ENCODE data around the gene BCAS3.
A peak's percentile ranks its signal among the peaks of the same experiment; 100 is the strongest.
"Not testable (repeated sequence)": the region's sequence is repeated elsewhere in the genome, so short reads cannot be mapped to it uniquely, and the experiment has no call there.

BCAS3 gene

DNA sequence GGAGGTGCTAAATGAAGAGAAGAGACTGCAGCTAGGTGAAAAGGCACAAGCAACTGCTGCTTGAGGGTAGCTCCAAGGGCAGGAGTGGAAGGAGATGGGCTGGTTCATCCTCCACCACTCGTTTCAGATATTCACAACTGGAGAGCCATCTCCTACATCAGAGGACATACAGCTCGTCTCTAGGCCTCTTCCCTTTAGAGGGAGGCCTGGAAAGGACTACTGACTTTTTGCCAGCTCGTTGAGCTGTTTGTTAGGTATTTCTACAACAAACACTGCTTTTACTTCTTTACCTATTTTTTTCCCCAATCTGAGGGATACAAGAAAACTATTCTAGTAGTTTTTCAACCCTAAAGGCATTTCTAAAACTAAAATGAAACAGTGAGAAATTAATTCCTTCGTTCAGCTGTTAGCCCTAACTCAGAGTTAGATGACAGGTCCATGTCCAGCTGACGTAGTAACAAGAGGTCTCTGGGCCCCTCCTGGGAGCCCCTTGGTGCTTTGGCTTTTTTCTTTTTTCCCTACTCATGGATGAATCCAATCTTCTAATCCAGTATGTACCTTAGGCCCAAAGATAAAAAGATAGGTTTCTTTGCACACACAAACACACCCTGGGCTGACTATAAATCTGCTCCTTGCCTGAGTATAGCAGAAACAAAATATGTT is 674.2 kb downstream of the BCAS3 start:
- in situ Hi-C loops (cut with HindIII; ENCODE audit: low pct_ligation_motif_present, low sequenced_read_pairs): no loop called here
- Histone ChIP-seq H3K4me3 (ENCODE audit: low read depth, low read length) (no peak overlapping the region), H3K36me3 (replicated peaks) (no peaks in the 10 kb centered on the region), H3K27me3 (replicated peaks) (no peaks in the 10 kb centered on the region), H3K27ac (no peak overlapping the region)
- no peak for DNase-seq
- TF ChIP-seq, protein P1, sequence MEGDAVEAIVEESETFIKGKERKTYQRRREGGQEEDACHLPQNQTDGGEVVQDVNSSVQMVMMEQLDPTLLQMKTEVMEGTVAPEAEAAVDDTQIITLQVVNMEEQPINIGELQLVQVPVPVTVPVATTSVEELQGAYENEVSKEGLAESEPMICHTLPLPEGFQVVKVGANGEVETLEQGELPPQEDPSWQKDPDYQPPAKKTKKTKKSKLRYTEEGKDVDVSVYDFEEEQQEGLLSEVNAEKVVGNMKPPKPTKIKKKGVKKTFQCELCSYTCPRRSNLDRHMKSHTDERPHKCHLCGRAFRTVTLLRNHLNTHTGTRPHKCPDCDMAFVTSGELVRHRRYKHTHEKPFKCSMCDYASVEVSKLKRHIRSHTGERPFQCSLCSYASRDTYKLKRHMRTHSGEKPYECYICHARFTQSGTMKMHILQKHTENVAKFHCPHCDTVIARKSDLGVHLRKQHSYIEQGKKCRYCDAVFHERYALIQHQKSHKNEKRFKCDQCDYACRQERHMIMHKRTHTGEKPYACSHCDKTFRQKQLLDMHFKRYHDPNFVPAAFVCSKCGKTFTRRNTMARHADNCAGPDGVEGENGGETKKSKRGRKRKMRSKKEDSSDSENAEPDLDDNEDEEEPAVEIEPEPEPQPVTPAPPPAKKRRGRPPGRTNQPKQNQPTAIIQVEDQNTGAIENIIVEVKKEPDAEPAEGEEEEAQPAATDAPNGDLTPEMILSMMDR (IDR thresholded peaks at IDR 0.05; ENCODE audit: low read depth, low read length, missing control alignments): no peak

DNA sequence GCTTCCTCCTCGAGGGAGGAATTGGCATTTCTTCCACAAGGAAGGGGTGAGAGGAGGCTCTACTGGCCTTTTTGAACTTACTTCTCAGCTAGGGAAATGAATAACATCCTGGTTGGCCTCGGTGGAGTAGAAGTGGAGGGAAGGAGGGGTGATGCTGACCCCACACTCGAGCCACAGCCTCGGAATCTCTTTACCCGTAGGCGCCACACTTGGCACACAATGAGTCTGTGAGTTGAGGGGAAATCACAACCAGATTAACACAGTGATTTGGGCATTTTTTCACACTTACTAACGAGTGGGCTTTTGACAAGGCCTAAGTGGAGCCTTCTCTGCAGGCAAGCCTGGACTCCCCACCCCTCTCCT is 674.7 kb downstream of the BCAS3 start:
- TF ChIP-seq, protein P1 (IDR thresholded peaks at IDR 0.05; ENCODE audit: low read depth, low read length, missing control alignments): no peak
- H3K27ac ChIP-seq: no peak overlapping the region
- H3K36me3 ChIP-seq (replicated peaks): no peaks in the 10 kb centered on the region
- DNase-seq: no peak
- H3K27me3 ChIP-seq (replicated peaks): no peaks in the 10 kb centered on the region
- in situ Hi-C loops (cut with HindIII; ENCODE audit: low pct_ligation_motif_present, low sequenced_read_pairs): no loop called here
- no peak overlapping the region for H3K4me3 ChIP-seq (ENCODE audit: low read depth, low read length)

DNA sequence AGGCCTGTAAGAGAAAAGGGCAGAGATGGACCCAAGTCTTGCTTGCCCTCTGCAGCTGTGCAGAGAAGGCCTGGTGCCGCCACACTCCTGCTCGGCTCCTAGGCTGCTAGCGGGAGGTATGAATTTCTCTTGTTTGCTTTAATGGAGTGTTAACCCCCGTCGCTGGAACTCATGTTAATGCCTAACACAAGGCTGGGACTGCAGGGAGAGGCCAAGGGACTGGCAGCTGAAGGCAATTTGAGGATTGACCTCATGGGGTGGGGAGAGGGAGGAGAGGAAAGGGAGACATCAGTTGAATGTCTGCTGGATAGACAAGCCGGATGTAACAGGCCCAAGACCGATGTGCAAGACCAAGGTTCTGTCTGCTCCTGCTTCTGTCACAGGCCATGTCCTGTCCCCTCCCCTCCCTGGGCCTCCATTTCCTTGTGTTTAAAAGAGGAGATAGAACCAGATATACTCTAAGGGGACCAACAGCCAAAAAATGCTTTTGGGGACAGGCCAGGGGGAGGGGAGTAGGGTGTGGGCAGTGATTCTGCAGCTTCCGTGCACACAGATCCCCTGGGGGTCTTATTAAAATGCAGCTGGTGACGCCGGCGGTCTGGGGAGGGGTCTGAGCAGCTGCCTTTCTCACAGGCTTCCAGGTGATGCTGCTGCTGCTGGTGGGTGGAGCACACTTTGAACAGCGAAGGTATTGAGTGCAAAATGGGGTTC is 675.3 kb downstream of the BCAS3 start:
- no peaks in the 10 kb centered on the region for H3K36me3 ChIP-seq (replicated peaks)

DNA sequence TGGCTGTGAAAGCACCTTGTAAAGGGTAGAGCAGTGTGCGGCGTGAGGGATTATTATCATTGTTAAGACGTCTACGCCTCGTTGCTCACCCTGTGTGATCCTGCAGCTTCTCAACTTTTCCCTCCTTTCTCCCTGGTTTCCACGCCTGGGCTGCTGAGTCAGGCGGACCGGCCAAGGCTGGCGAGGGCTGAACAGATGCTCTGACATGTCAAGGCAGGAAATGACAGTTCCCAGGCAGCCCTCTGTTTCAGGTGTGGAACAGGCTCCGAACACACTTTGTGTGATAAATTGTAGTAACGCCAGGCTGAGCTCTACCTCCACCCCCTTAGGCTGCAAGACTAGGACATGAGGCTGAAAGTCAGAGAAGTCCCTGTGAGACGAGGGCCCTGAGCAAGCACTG is 676.0 kb downstream of the BCAS3 start:
- TF ChIP-seq, protein P1 (IDR thresholded peaks at IDR 0.05; ENCODE audit: low read depth, low read length, missing control alignments): no peak
- Histone ChIP-seq H3K36me3 (replicated peaks) (no peaks in the 10 kb centered on the region), H3K27me3 (replicated peaks) (no peaks in the 10 kb centered on the region), H3K27ac (no peak overlapping the region), H3K4me3 (ENCODE audit: low read depth, low read length) (no peak overlapping the region)
- in situ Hi-C loops (cut with HindIII; ENCODE audit: low pct_ligation_motif_present, low sequenced_read_pairs): no loop called here
- no peak for DNase-seq

More for the DNA sequence above, 675.3 kb downstream of the BCAS3 start:
- DNase-seq: no peak
- no peak overlapping the region for H3K27ac ChIP-seq
- H3K27me3 ChIP-seq (replicated peaks): no peaks in the 10 kb centered on the region
- in situ Hi-C loops (cut with HindIII; ENCODE audit: low pct_ligation_motif_present, low sequenced_read_pairs): no loop called here
- H3K4me3 ChIP-seq (ENCODE audit: low read depth, low read length): no peak overlapping the region
- TF ChIP-seq, protein P1 (IDR thresholded peaks at IDR 0.05; ENCODE audit: low read depth, low read length, missing control alignments): no peak

DNA sequence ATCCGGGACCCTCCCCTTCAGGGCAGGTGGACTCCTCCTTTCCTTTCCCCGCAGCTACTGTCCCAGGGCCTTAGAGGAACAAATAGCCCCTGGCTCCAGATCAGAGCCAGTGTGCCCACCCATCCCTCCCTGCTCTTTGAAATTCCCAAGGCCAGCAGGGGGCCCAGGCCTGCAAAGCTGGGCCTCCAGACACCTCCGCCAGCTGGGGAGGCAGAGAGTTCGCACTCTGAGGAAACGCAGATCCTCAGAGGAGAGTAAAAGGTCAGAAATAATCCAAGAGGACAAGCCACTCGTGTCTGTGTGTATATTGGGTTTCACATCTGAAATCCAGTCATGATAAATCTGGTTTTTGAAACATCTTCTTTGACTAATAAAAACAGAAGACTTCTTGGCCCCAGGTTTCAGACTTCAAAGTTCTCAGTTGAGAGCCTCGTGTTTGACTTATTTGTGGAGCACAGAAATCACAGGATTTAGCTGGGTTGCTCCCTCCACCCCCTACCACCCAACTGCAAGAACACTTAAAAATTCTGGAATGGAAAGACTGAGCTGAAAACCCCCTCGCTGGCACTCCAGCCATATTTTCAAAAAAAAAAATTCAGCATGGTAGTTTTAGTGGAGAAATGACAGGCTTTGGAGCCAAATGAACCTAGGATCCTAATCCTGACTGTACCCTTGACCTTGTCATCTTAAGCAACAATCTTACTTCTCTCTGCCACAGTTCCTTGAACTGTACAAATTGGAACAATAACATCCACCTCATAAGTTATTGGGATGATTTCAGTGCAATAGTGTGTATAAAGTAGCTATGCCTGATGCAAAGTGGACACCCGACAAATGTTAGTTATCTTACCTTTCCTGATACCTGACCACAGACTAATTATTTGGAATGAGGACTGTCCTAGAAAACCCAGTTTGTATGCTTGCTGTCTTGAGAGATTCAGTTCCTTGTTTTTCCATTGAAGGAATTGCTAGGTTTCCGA is 677.5 kb downstream of the BCAS3 start:
- Histone ChIP-seq H3K27ac (no peak overlapping the region), H3K4me3 (ENCODE audit: low read depth, low read length) (no peak overlapping the region), H3K27me3 (replicated peaks) (no peaks in the 10 kb centered on the region), H3K36me3 (replicated peaks) (no peaks in the 10 kb centered on the region)
- TF ChIP-seq, protein P1 (IDR thresholded peaks at IDR 0.05; ENCODE audit: low read depth, low read length, missing control alignments): peak; percentile 31
- DNase-seq: no peak
- in situ Hi-C loops (cut with HindIII; ENCODE audit: low pct_ligation_motif_present, low sequenced_read_pairs): no loop called here

DNA sequence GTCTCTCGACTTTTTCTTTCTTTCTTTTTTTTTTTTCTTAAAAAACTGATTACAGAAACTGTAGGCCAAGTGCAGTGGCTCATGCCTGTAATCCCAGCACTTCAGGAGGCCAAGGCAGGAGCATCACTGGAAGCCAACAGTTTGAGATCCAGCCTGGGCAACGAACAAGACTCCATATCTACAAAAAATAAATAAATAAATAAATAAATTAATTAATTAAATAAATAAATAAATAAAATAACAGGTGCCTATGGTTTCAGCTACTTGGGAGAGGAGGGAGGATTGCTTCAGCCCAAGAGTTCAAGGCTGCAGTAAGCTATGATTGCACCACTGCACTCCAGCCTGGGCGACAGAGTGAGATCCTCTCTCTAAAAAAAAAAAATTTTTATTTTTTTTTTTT is 679.4 kb downstream of the BCAS3 start:
- H3K4me3 ChIP-seq (ENCODE audit: low read depth, low read length); DNase-seq; H3K27me3 ChIP-seq (replicated peaks); H3K36me3 ChIP-seq (replicated peaks); H3K27ac ChIP-seq; in situ Hi-C loops (cut with HindIII; ENCODE audit: low pct_ligation_motif_present, low sequenced_read_pairs): not testable (repeated sequence)

DNA sequence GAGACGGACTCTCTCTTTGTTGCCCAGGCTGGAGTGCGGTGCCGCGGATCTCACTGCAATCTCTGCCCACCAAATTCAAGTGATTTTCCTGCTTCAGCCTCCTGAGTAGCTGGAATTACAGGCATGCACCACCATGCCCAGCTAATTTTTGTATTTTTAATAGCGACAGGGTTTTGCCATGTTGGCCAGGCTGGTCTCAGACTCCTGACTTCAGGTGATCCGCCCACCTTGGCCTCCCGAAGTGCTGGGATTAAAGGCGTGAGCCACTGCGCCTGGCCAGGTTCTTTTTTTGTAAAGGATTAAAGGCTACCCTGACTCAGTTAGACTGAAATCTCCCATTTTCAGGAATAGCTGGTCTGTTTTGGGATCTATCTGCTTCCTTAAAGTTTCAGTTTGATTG is 681.9 kb downstream of the BCAS3 start:
- H3K4me3 ChIP-seq (ENCODE audit: low read depth, low read length); H3K36me3 ChIP-seq (replicated peaks); in situ Hi-C loops (cut with HindIII; ENCODE audit: low pct_ligation_motif_present, low sequenced_read_pairs); H3K27ac ChIP-seq; H3K27me3 ChIP-seq (replicated peaks); DNase-seq: not testable (repeated sequence)

Measured in brain microvascular endothelial cell (primary cell).